GM03348 (cell line): Measurements from ENCODE around the gene HAUS2.
A peak's percentile ranks its signal among the peaks of the same experiment; 100 is the strongest.
"Not testable (repeated sequence)": the region's sequence is repeated elsewhere in the genome, so short reads cannot be mapped to it uniquely, and the experiment has no call there.

Experiments used
- DNase-seq: peaks from one replicate; pipeline ENCODE4 v3.0.0; 2012; ENCODE audit warnings: low spot score

The HAUS2 gene

GRCh38 chr15:42576040-42576594 lies 27.5 kb downstream of the HAUS2 start:
- no peak for DNase-seq

- no peak for DNase-seq
Observed at GRCh38 chr15:42576776-42577175, 28.1 kb downstream of the HAUS2 start.

GRCh38 chr15:42577514-42578031 lies 28.9 kb downstream of the HAUS2 start:
- peak; percentile 56 for DNase-seq

GRCh38 chr15:42578984-42579537 lies 30.4 kb downstream of the HAUS2 start:
- DNase-seq: no peak

- DNase-seq: peak; percentile 85
Observed at GRCh38 chr15:42581272-42581730, 32.7 kb downstream of the HAUS2 start.

GRCh38 chr15:42582569-42583375 lies 34.1 kb downstream of the HAUS2 start:
- DNase-seq: no peak

- DNase-seq: no peak
Observed at GRCh38 chr15:42584031-42584765, 35.6 kb downstream of the HAUS2 start.

GRCh38 chr15:42590619-42591237 lies 42.1 kb downstream of the HAUS2 start:
- DNase-seq: no peak

- peak; percentile 73 for DNase-seq
Observed at GRCh38 chr15:42591238-42591934, 42.7 kb downstream of the HAUS2 start.

GRCh38 chr15:42592716-42593115 lies 44.1 kb downstream of the HAUS2 start:
- no peak for DNase-seq

GRCh38 chr15:42593143-42593542 lies 44.5 kb downstream of the HAUS2 start:
- DNase-seq: peak; percentile 53

- peak; percentile 27 for DNase-seq
Observed at GRCh38 chr15:42594095-42594494, 45.5 kb downstream of the HAUS2 start.

- DNase-seq: peak; percentile 21
Observed at GRCh38 chr15:42595626-42596240, 47.1 kb downstream of the HAUS2 start.

- DNase-seq: not testable (repeated sequence)
Observed at GRCh38 chr15:42601316-42601715, 52.7 kb downstream of the HAUS2 start.

GRCh38 chr15:42602501-42602900 lies 53.9 kb downstream of the HAUS2 start:
- DNase-seq: no peak

GRCh38 chr15:42603978-42604377 lies 55.3 kb downstream of the HAUS2 start:
- DNase-seq: no peak

- peak; percentile 46 for DNase-seq
Observed at GRCh38 chr15:42604894-42605744, 56.5 kb downstream of the HAUS2 start.

GRCh38 chr15:42605796-42606195 lies 57.2 kb downstream of the HAUS2 start:
- no peak for DNase-seq

- peak; percentile 27 for DNase-seq
Observed at GRCh38 chr15:42608110-42608531, 59.5 kb downstream of the HAUS2 start.
